RWPE1 (cell line): ENCODE results near the gene NTN1.

Source experiments
- CTCF ChIA-PET: fragments of 350-600 bp; sonication (Branson Sonifier 250); formaldehyde crosslinking; extraction: SDS; loops from one replicate; lab custom pipeline; 2021; lab: Yijun Ruan, JAX
- POLR2A ChIA-PET: fragments of 400-600 bp; formaldehyde crosslinking; extraction: SDS; loops from one replicate; lab custom pipeline; 2020; ENCODE audit warnings: antibody characterized with exemption; ENCODE audit not compliant: low non-redundant PET; lab: Yijun Ruan, JAX
- DNase-seq: peaks from one replicate; pipeline ENCODE4 v3.0.0; 2012; ENCODE audit warnings: low spot score
- H3K27ac ChIP-seq: fragments of 450-650 bp; 2 replicates; pipeline ENCODE4 v1.5.1; 2017
- TF ChIP-seq, protein P1 (sequence below): fragments of 450-650 bp; conservative IDR thresholded peaks from 2 replicates; pipeline ENCODE4 v1.5.1; 2017; ENCODE audit warnings: low read depth, mild to moderate bottlenecking

Gene NTN1

DNA sequence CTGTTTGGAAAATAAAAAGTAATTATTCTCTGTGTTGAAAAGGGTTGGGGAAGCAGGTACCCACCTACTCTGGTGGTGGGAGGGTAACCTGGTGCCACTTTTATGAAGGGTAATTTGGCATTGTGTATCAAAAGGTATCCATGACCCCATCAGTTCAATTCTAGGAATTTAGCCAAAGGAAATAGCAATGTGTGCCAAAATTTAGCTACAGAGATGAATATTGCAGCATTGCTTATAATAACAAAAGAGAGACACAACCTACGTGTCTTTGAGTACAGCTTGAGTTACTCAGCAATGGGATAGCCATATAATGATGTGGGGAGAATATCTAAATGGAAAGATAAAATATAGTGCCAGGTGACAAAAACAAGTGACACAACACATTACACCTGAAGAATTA is 170.7 kb downstream of the NTN1 start:
- CTCF ChIA-PET = interaction anchor here (0.6 kb wide), 1 partner anchor 29 kb away, joined by 4 read pairs; no protein-coding TSS in a partner anchor
- no peak for DNase-seq
- POLR2A ChIA-PET = no interaction called here

GRCh38 chr17:9195411-9195810 is 174.1 kb downstream of the NTN1 start:
- no peak for DNase-seq
- no peak overlapping the region for H3K27ac ChIP-seq
- ChIA-PET POLR2A (no interaction called here), CTCF (no interaction called here)
- TF ChIP-seq, protein P1, sequence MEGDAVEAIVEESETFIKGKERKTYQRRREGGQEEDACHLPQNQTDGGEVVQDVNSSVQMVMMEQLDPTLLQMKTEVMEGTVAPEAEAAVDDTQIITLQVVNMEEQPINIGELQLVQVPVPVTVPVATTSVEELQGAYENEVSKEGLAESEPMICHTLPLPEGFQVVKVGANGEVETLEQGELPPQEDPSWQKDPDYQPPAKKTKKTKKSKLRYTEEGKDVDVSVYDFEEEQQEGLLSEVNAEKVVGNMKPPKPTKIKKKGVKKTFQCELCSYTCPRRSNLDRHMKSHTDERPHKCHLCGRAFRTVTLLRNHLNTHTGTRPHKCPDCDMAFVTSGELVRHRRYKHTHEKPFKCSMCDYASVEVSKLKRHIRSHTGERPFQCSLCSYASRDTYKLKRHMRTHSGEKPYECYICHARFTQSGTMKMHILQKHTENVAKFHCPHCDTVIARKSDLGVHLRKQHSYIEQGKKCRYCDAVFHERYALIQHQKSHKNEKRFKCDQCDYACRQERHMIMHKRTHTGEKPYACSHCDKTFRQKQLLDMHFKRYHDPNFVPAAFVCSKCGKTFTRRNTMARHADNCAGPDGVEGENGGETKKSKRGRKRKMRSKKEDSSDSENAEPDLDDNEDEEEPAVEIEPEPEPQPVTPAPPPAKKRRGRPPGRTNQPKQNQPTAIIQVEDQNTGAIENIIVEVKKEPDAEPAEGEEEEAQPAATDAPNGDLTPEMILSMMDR = no peak

More for the DNA sequence above, 170.7 kb downstream of the NTN1 start:
- TF ChIP-seq, protein P1 = no peak
- no peak overlapping the region for H3K27ac ChIP-seq

DNA sequence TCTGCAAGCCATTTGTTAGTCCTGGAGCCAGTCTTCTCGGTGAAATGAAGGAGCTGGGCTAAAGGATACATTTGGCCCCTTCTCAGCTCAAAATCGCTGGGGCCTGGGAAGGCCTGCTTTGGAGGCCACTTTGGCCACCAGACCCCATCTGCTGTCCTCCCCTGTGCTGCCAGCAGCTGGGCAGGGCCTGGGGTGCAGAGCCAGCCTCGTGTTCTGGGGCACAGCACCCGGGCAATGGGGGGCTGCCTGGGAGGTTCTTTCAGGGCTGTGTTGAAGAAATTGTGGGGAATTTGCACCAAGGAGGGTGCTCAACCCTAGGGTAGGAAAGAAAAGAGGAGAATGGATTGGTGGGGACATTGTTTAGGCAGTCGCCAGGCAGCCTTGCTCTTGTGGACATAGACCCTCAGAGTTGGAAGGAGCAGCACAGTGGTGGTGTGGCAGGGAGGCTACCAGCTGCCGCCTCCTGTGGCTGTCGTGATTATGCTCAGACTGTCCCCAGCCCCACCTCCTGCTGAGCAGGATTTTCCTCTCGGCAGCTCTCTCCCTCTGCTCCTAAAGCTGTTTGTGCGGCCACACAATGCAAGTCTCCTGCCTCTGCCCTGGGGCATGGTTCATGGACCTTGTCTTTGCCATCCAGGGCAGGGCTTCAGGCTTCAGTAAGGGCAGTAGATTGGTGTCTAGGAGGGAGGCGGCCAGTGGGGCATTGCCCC is 174.8 kb downstream of the NTN1 start:
- TF ChIP-seq, protein P1 = no peak
- no peak overlapping the region for H3K27ac ChIP-seq
- DNase-seq = no peak
- ChIA-PET POLR2A (no interaction called here), CTCF (interaction anchor here (1.0 kb wide), 1 partner anchor 198 kb away, joined by 4 read pairs; no protein-coding TSS in a partner anchor)

DNA sequence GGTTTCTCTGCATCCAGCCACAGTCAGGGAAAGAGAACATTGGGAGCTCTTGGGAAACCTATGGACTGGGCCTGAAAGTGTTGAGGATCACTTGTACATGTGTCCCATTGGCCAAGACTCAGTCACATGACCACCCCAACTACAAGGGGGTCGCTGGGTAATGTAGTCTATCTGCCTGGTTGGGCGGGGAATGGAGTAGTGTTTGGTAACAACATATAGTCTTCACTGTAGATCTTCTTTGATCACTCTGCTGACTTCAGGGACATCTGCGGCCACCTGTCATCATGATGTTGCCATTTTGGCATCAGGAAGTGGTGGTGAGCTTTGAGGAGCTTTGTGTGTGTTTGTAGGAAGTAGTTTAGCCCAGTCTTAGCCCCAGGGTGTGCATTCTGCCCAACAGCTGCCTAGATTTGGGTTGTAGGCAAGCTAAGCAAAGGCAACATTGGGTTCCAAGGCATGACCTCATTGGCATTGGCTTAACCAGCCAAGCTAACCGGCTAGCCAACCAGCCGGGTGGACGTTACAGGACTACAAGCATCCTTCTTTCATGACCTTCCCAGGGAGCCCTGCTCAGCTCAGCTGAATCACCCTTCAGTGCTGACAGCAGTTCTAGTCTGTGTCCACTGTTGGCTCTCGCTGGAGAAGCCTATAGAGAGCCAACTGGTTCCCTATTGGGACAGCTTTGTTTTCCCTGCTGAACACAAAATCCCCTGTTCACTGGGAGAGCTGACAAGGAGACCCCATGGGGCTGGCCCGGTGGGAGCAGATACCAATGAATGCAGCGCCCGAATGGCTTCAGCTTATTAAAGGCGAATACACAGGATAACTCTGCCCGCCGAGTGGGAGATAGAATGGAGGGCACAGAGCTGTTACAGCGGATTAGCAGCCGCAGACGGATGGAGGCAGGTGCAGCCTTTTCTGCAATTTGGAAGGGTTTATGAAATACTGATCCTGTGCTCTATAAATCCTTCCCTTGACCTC is 178.6 kb downstream of the NTN1 start:
- DNase-seq = no peak
- ChIA-PET CTCF (no interaction called here), POLR2A (no interaction called here)
- TF ChIP-seq, protein P1 = no peak
- H3K27ac ChIP-seq = no peak overlapping the region

DNA sequence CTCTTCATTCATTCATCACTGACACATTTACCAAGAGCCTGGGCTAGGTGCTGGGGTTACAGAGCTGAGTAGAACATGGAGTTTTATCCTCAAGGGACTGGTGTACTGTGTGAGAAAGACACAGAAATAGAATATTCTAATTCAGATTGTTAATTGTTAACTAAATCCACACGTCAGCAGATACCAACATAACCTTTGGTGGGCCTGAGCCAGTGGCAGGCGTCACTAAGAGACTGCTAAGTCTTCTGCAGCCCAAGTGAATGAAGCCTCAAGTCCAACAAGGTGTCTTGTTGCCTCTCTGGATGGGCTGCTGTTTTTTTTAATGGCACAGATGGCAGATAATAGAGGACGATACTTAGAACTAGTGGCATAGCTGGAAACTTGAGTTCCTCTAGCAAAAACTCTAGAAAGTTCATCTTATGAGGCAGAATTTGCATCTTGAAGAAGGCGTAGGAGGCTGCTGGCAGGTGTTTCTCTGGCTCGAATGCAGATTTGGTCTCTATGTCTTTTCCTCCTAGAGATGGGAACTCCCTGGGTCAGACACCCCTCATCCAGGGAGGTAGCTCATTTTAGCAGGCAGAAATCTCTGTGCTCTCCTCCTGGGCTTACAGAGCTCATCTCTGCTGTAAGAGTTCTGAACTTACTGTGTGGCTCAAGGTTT is 179.5 kb downstream of the NTN1 start:
- TF ChIP-seq, protein P1 = no peak
- H3K27ac ChIP-seq = no peak overlapping the region
- DNase-seq = no peak
- CTCF ChIA-PET = no interaction called here
- POLR2A ChIA-PET = no interaction called here

DNA sequence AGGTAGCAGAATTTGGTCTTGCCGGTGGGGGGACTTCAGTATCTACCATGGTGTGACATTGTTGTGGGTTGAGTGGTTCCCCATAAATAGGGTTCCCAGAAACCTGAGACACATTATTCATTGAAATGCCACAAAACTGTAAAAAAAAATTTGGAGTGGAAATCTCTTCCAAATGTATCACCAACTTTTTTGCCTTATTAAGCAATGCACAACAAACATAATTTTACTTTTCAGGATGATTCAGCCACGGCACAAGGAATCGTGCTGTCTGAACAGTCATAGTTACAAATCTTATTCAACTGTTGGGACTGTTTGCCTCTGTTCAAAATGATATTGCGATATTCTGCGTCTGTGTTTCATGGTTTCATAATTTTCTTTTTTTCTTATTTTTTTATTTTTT is 181.2 kb downstream of the NTN1 start:
- no peak for DNase-seq
- no peak overlapping the region for H3K27ac ChIP-seq
- ChIA-PET CTCF (no interaction called here), POLR2A (no interaction called here)
- TF ChIP-seq, protein P1 = no peak
